ENCODE measurements around the gene KMT2C.

The KMT2C gene

DNA sequence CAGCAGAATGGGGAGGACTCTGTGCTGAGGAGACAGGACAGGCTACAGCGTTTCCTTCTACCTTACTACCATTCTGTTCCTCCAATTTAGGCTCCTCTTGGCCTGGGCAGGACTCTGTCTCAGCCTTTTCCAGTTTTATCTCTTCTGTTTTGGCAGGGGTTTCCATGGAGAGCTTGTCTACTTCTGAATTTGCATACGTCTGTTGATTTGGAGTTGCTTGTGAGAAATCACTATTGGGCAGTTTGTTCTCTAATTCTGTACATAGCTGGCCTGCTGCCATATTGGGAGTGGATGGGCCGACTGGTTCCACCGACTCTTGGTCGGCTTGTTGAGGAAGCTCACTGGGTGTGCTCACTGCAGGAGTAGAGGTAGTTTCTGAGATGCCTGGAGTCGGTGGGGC lies 273.5 kb downstream of the KMT2C start:
- DNase-seq, result no peak
- Histone ChIP-seq H3K4me2 (ENCODE audit: low read depth, low read length) (no peak overlapping the region), H3K4me1 (ENCODE audit: low read length) (peaks cover 45% of the 10 kb centered on the region), H3K27me3 (replicated peaks; ENCODE audit: insufficient read depth, low read length) (no peaks in the 10 kb centered on the region), H4K20me1 (ENCODE audit: insufficient read depth, low read length) (no peaks in the 10 kb centered on the region), H3K27ac (ENCODE audit: low read length) (no peak overlapping the region), H3K36me3 (replicated peaks; ENCODE audit: insufficient read depth, low read length) (peaks cover 13% of the 10 kb centered on the region), H3K9me2 (replicated peaks; ENCODE audit: insufficient read depth, low read length) (no peaks in the 10 kb centered on the region), H3K9me3 (replicated peaks; ENCODE audit: insufficient read depth, low read length) (no peaks in the 10 kb centered on the region), H3K9ac (ENCODE audit: low read length) (no peak overlapping the region), H3K79me2 (ENCODE audit: low read length) (peaks cover 17% of the 10 kb centered on the region), H3K4me3 (ENCODE audit: low read length) (no peak overlapping the region), H3F3A (ENCODE audit: insufficient read depth, low read length) (peaks cover 44% of the 10 kb centered on the region), H2AFZ (ENCODE audit: low read length) (no peak overlapping the region)
- TF ChIP-seq EZH2phosphoT487 (IDR thresholded peaks at IDR 0.05; ENCODE audit: low read length), result no peak
- no peak for TF ChIP-seq EZH2 (optimal IDR thresholded peaks at IDR 0.05; ENCODE audit: low read depth, low read length)
- TF ChIP-seq, protein P1, sequence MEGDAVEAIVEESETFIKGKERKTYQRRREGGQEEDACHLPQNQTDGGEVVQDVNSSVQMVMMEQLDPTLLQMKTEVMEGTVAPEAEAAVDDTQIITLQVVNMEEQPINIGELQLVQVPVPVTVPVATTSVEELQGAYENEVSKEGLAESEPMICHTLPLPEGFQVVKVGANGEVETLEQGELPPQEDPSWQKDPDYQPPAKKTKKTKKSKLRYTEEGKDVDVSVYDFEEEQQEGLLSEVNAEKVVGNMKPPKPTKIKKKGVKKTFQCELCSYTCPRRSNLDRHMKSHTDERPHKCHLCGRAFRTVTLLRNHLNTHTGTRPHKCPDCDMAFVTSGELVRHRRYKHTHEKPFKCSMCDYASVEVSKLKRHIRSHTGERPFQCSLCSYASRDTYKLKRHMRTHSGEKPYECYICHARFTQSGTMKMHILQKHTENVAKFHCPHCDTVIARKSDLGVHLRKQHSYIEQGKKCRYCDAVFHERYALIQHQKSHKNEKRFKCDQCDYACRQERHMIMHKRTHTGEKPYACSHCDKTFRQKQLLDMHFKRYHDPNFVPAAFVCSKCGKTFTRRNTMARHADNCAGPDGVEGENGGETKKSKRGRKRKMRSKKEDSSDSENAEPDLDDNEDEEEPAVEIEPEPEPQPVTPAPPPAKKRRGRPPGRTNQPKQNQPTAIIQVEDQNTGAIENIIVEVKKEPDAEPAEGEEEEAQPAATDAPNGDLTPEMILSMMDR (IDR thresholded peaks at IDR 0.05; ENCODE audit: low read length), result no peak

DNA sequence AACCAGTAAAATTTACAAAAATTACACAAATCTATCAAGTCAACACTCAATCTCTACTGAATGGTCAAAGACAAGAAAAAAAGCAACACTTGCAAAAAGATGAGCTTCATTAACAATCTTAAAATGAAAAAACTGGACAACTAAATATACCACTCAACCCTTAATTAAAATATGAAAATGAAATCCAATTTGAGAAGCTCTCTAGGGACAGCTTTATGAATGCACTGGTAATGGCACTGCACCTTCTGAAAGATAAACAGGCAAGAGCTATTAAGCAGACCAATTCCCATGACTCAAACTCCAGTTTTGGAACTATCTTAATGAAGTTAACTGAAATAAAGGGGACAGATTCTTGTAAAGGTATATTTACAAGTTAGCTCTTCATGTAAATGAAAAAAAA lies 274.6 kb downstream of the KMT2C start:
- Histone ChIP-seq H3K9me2 (replicated peaks; ENCODE audit: insufficient read depth, low read length) (no peaks in the 10 kb centered on the region), H2AFZ (ENCODE audit: low read length) (no peak overlapping the region), H3K9ac (ENCODE audit: low read length) (no peak overlapping the region), H4K20me1 (ENCODE audit: insufficient read depth, low read length) (no peaks in the 10 kb centered on the region), H3F3A (ENCODE audit: insufficient read depth, low read length) (peaks cover 44% of the 10 kb centered on the region), H3K27ac (ENCODE audit: low read length) (peak overlapping the region; percentile 22; the same call in 1 of the 2 replicates), H3K4me1 (ENCODE audit: low read length) (peaks cover 45% of the 10 kb centered on the region), H3K79me2 (ENCODE audit: low read length) (peaks cover 24% of the 10 kb centered on the region), H3K9me3 (replicated peaks; ENCODE audit: insufficient read depth, low read length) (no peaks in the 10 kb centered on the region), H3K36me3 (replicated peaks; ENCODE audit: insufficient read depth, low read length) (peaks cover 7% of the 10 kb centered on the region; the same call in 1 of the 2 replicates), H3K4me3 (ENCODE audit: low read length) (no peak overlapping the region), H3K27me3 (replicated peaks; ENCODE audit: insufficient read depth, low read length) (no peaks in the 10 kb centered on the region), H3K4me2 (ENCODE audit: low read depth, low read length) (no peak overlapping the region)
- TF ChIP-seq EZH2 (optimal IDR thresholded peaks at IDR 0.05; ENCODE audit: low read depth, low read length), result no peak
- no peak for TF ChIP-seq EZH2phosphoT487 (IDR thresholded peaks at IDR 0.05; ENCODE audit: low read length)
- TF ChIP-seq, protein P1 (IDR thresholded peaks at IDR 0.05; ENCODE audit: low read length), result no peak
- DNase-seq, result no peak

DNA sequence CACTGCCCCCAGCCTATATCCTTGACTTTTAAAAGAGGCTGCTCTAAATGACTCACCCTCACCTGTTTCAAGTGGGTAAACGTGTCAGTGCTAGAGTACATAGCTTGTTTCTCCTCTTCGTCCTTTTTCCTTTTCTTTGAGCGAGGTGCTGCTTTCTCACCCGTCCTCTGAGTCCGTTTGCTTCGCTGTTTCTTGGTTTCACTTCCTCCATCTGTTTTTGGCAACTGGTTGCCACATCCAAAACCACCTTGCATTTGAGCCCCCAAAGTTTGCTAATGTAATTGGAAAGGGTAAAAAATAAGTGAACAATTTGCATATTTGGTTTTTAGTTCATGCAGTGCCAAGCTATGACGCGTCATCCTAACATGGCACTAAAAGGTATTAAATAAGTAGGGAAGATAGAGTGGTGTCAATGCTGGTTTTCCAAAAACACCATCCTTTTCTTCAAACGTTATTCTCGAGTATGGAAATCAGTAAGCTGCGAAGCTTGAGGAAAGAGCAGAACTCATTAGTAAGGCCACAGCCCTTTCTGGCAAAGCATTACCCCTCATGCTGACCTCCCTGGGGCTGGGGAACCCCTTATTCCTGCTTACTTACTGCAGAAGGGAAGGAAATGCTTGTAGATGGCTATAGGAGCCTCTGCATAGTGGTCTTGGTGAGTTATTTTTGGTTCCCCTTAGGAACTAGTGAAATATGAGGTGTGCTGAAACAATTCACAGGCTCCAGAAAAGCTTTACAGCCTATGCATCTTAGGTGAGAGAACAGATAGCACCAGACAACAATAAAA lies 276.8 kb downstream of the KMT2C start:
- H3K27me3 ChIP-seq (replicated peaks; ENCODE audit: insufficient read depth, low read length), result no peaks in the 10 kb centered on the region
- peak overlapping the region; percentile 64 for H3K9ac ChIP-seq (ENCODE audit: low read length)
- peaks cover 44% of the 10 kb centered on the region for H3F3A ChIP-seq (ENCODE audit: insufficient read depth, low read length)
- peaks cover 7% of the 10 kb centered on the region; the same call in 1 of the 2 replicates for H3K36me3 ChIP-seq (replicated peaks; ENCODE audit: insufficient read depth, low read length)
- H3K27ac ChIP-seq (ENCODE audit: low read length), result peak overlapping the region; percentile 91
- H3K4me3 ChIP-seq (ENCODE audit: low read length), result peak overlapping the region; percentile 38
- peak overlapping the region; percentile 5 for H2AFZ ChIP-seq (ENCODE audit: low read length)
- H3K4me1 ChIP-seq (ENCODE audit: low read length), result peaks cover 45% of the 10 kb centered on the region
- peaks cover 24% of the 10 kb centered on the region for H3K79me2 ChIP-seq (ENCODE audit: low read length)
- DNase-seq, result peak; percentile 93
- no peaks in the 10 kb centered on the region for H4K20me1 ChIP-seq (ENCODE audit: insufficient read depth, low read length)
- TF ChIP-seq, protein P1 (IDR thresholded peaks at IDR 0.05; ENCODE audit: low read length), result no peak
- no peaks in the 10 kb centered on the region for H3K9me3 ChIP-seq (replicated peaks; ENCODE audit: insufficient read depth, low read length)
- H3K4me2 ChIP-seq (ENCODE audit: low read depth, low read length), result peak overlapping the region; percentile 75
- H3K9me2 ChIP-seq (replicated peaks; ENCODE audit: insufficient read depth, low read length), result no peaks in the 10 kb centered on the region
